ENCODE measurements around the gene CDKAL1. TPM values are rescaled to one million over a fixed set of nuclear protein-coding genes. Genes with fewer than 3 reads are reported as not detected.
A peak's percentile ranks its signal among the peaks of the same experiment; 100 is the strongest.
"Not testable (repeated sequence)": the region's sequence is repeated elsewhere in the genome, so short reads cannot be mapped to it uniquely, and the experiment has no call there.

CDKAL1 gene
- total RNA-seq, result 10 to 100 TPM; 11.7 to 12.5 TPM
- long read RNA-seq, partial matches to known transcripts, result 2 of 14 reads
- long read RNA-seq, other reads (novel, unspliced or antisense), result 9 of 14 reads

- intact Hi-C loops (cut with DNase I, micrococcal nuclease), result no loop called here
- DNase-seq (peak; percentile 87 to 89), ATAC-seq (peak; percentile 97)
Measured at GRCh38 chr6:20534295-20535262, at the start of gene CDKAL1. CDKAL1 (plus strand) TSS chr6:20534457; CDS start chr6:20546351, 11,894 bp downstream.

GRCh38 chr6:20486641-20487040 lies 47.6 kb upstream of the CDKAL1 start:
- intact Hi-C loops (cut with DNase I, micrococcal nuclease), result no loop called here
- ATAC-seq (no peak), DNase-seq (no peak)

- DNase-seq, result no peak
- intact Hi-C loops (cut with DNase I, micrococcal nuclease), result no loop called here
- ATAC-seq, result no peak
Measured at GRCh38 chr6:20487669-20488375, 46.4 kb upstream of the CDKAL1 start.

- no peak for DNase-seq
- ATAC-seq, result no peak
- intact Hi-C loops (cut with DNase I, micrococcal nuclease), result no loop called here
Measured at GRCh38 chr6:20490591-20490990, 43.7 kb upstream of the CDKAL1 start.

GRCh38 chr6:20492099-20492498 lies 42.2 kb upstream of the CDKAL1 start:
- ATAC-seq, result no peak
- no peak for DNase-seq
- intact Hi-C loops (cut with DNase I, micrococcal nuclease), result no loop called here

- intact Hi-C loops (cut with DNase I, micrococcal nuclease), result no loop called here
- ATAC-seq (no peak), DNase-seq (no peak)
Measured at GRCh38 chr6:20497216-20498040, 36.8 kb upstream of the CDKAL1 start.

- intact Hi-C loops (cut with DNase I, micrococcal nuclease), result no loop called here
- DNase-seq (no peak), ATAC-seq (no peak)
Measured at GRCh38 chr6:20498041-20498385, 36.2 kb upstream of the CDKAL1 start.

GRCh38 chr6:20509212-20509611 lies 25.0 kb upstream of the CDKAL1 start:
- intact Hi-C loops (cut with DNase I, micrococcal nuclease), result no loop called here
- ATAC-seq, result no peak
- DNase-seq, result no peak

- intact Hi-C loops (cut with DNase I, micrococcal nuclease), result no loop called here
- ATAC-seq (no peak), DNase-seq (no peak)
Measured at GRCh38 chr6:20511852-20512251, 22.4 kb upstream of the CDKAL1 start.

- not testable (repeated sequence) for DNase-seq, ATAC-seq
- intact Hi-C loops (cut with DNase I, micrococcal nuclease), result loop anchor here (5.0 to 10.0 kb wide), 3 partner anchors 120 to 433 kb away; partner anchors contain the start of gene E2F3 (in 1 of the 2)
Measured at GRCh38 chr6:20525208-20525607, 9.0 kb upstream of the CDKAL1 start.

GRCh38 chr6:20529086-20529448 lies 5.2 kb upstream of the CDKAL1 start:
- DNase-seq, result not testable (repeated sequence)
- peak; percentile 74 for ATAC-seq
- intact Hi-C loops (cut with DNase I, micrococcal nuclease), result loop anchor here (2.0 to 10.0 kb wide), 4 partner anchors 124 to 437 kb away; partner anchors contain the start of gene E2F3 (in 1 of the 2)

- intact Hi-C loops (cut with DNase I, micrococcal nuclease), result no loop called here
- ATAC-seq (no peak), DNase-seq (no peak)
Measured at GRCh38 chr6:20532881-20533280, 1.4 kb upstream of the CDKAL1 start.

GRCh38 chr6:20533746-20534294 lies 437 bp upstream of the CDKAL1 start:
- no peak for ATAC-seq
- no peak for DNase-seq
- intact Hi-C loops (cut with DNase I, micrococcal nuclease), result no loop called here

GRCh38 chr6:20538131-20538662 lies 3.9 kb downstream of the CDKAL1 start:
- ATAC-seq, result no peak
- DNase-seq, result no peak
- intact Hi-C loops (cut with DNase I, micrococcal nuclease), result no loop called here

- intact Hi-C loops (cut with DNase I, micrococcal nuclease), result no loop called here
- ATAC-seq, result no peak
Measured at GRCh38 chr6:20538907-20539306, 4.7 kb downstream of the CDKAL1 start.

GRCh38 chr6:20539387-20539786 lies 5.1 kb downstream of the CDKAL1 start:
- intact Hi-C loops (cut with DNase I, micrococcal nuclease), result no loop called here
- DNase-seq, result no peak
- ATAC-seq, result no peak

More at GRCh38 chr6:20538907-20539306, 4.7 kb downstream of the CDKAL1 start:
- DNase-seq, result no peak

GRCh38 chr6:20540683-20541082 lies 6.4 kb downstream of the CDKAL1 start:
- intact Hi-C loops (cut with DNase I, micrococcal nuclease), result no loop called here
- no peak for ATAC-seq

GRCh38 chr6:20541382-20541781 lies 7.1 kb downstream of the CDKAL1 start:
- DNase-seq (no peak), ATAC-seq (no peak)
- intact Hi-C loops (cut with DNase I, micrococcal nuclease), result no loop called here

More at GRCh38 chr6:20540683-20541082, 6.4 kb downstream of the CDKAL1 start:
- no peak for DNase-seq
